IMR-90 (cell line): Measurements from ENCODE around the gene FMN1. TPM values are rescaled to one million over a fixed set of nuclear protein-coding genes. Genes with fewer than 3 reads are reported as not detected.
A peak's percentile ranks its signal among the peaks of the same experiment; 100 is the strongest.
"Not testable (repeated sequence)": the region's sequence is repeated elsewhere in the genome, so short reads cannot be mapped to it uniquely, and the experiment has no call there.

Experiments used
- ATAC-seq: fragments of 200-7000 bp; cut with Tn5 transposase; 2 replicates; pipeline ENCODE4 v1.9.1; 2020; ENCODE audit warnings: low read depth, mild to moderate bottlenecking, moderate library complexity
- BruUV-seq: library from RNA; stranded (reverse); fragments of 400-500 nt; replicated peaks from 2 replicates; lab custom pipeline; 2021; lab: Mats Ljungman, UMichigan
- CTCF ChIA-PET: fragments of 300-600 bp; formaldehyde crosslinking; extraction: SDS; loops from one replicate; lab custom pipeline; 2021; ENCODE audit warnings: antibody characterized with exemption; lab: Yijun Ruan, JAX
- POLR2A ChIA-PET: fragments of 300-600 bp; sonication (Branson Sonifier 250); formaldehyde crosslinking; loops from one replicate; lab custom pipeline; 2022; ENCODE audit warnings: antibody characterized with exemption; ENCODE audit not compliant: unreplicated experiment; lab: Charles Lee
- DNase-seq: peaks from one replicate; pipeline ENCODE4 v3.0.0; 2013
- H2AFZ ChIP-seq: replicated peaks from 2 replicates; pipeline ENCODE3; 2013; ENCODE audit warnings: low read length, mild to moderate bottlenecking; ENCODE audit not compliant: poor library complexity
- H2AK5ac ChIP-seq: 2 replicates; pipeline ENCODE4 v1.6.1; 2013; ENCODE audit warnings: low read depth, low read length, inconsistent platforms
- H2AK9ac ChIP-seq: replicated peaks from 2 replicates; pipeline ENCODE3; 2013; ENCODE audit warnings: mild to moderate bottlenecking, low read depth, low read length, moderate library complexity; ENCODE audit not compliant: poor library complexity
- H2BK120ac ChIP-seq: 2 replicates; pipeline ENCODE4 v1.6.1; 2013; ENCODE audit warnings: low read depth, low read length, inconsistent platforms
- H2BK15ac ChIP-seq: 3 replicates; pipeline ENCODE4 v1.6.1; 2013; ENCODE audit warnings: low read depth, low read length, inconsistent platforms
- H2BK20ac ChIP-seq: 2 replicates; pipeline ENCODE4 v1.6.1; 2013; ENCODE audit warnings: low read depth, mild to moderate bottlenecking, inconsistent platforms, low read length, moderate library complexity
- H2BK5ac ChIP-seq: 2 replicates; pipeline ENCODE4 v1.6.1; 2013; ENCODE audit warnings: mild to moderate bottlenecking, low read depth, low read length, inconsistent platforms; ENCODE audit not compliant: poor library complexity, severe bottlenecking
- H3K14ac ChIP-seq: replicated peaks from 2 replicates; pipeline ENCODE4 v1.6.1; 2013; ENCODE audit warnings: low read depth, low read length, inconsistent platforms
- H3K18ac ChIP-seq: 2 replicates; pipeline ENCODE4 v1.6.1; 2013; ENCODE audit warnings: low read depth, low read length, control low read depth
- H3K23ac ChIP-seq: 2 replicates; pipeline ENCODE4 v1.6.1; 2013; ENCODE audit warnings: low read depth, low read length, inconsistent platforms
- H3K27ac ChIP-seq: 2 replicates; pipeline ENCODE4 v1.5.1; 2013; ENCODE audit warnings: mild to moderate bottlenecking, control low read depth, low read length; ENCODE audit not compliant: insufficient read depth
- H3K27me3 ChIP-seq: 2 replicates; pipeline ENCODE4 v1.6.1; 2013; ENCODE audit warnings: low read length; ENCODE audit not compliant: control insufficient read depth, insufficient read depth
- H3K36me3 ChIP-seq: 2 replicates; pipeline ENCODE4 v1.6.1; 2013; ENCODE audit warnings: low read length, mixed read lengths; ENCODE audit not compliant: control insufficient read depth, insufficient read depth
- H3K4ac ChIP-seq: 2 replicates; pipeline ENCODE4 v1.6.1; 2013; ENCODE audit warnings: low read depth, low read length, inconsistent platforms
- H3K4me1 ChIP-seq: 2 replicates; pipeline ENCODE4 v1.6.1; 2013; ENCODE audit warnings: low read length, mixed read lengths; ENCODE audit not compliant: control insufficient read depth, insufficient read depth
- H3K4me2 ChIP-seq: 2 replicates; pipeline ENCODE4 v1.6.1; 2013; ENCODE audit warnings: low read depth, mild to moderate bottlenecking, control low read depth, low read length, moderate library complexity
- H3K4me3 ChIP-seq: 2 replicates; pipeline ENCODE4 v1.5.1; 2013; ENCODE audit warnings: low read depth, mild to moderate bottlenecking, control low read depth, low read length, moderate library complexity; ENCODE audit not compliant: insufficient read depth
- H3K56ac ChIP-seq: 2 replicates; pipeline ENCODE4 v1.6.1; 2013; ENCODE audit warnings: low read length, inconsistent platforms; ENCODE audit not compliant: insufficient read depth; ENCODE audit errors: extremely low read depth
- H3K79me1 ChIP-seq, 2 experiments: 2 replicates each; pipeline ENCODE4 v1.6.1; 2013; ENCODE audit warnings: low read length in 2 of 2, inconsistent platforms in 1 of 2, low read depth in 1 of 2
- H3K9ac ChIP-seq: 2 replicates; pipeline ENCODE4 v1.6.1; 2013; ENCODE audit warnings: low read depth, low read length, control low read depth
- H3K9me1 ChIP-seq: 2 replicates; pipeline ENCODE4 v1.6.1; 2013; ENCODE audit warnings: low read length, inconsistent platforms; ENCODE audit not compliant: insufficient read depth
- H3K9me3 ChIP-seq: 2 replicates; pipeline ENCODE4 v1.6.1; 2013; ENCODE audit warnings: low read length; ENCODE audit not compliant: control insufficient read depth, insufficient read depth
- H4K20me1 ChIP-seq: 2 replicates; pipeline ENCODE4 v1.6.1; 2013; ENCODE audit warnings: low read length, inconsistent platforms; ENCODE audit not compliant: insufficient read depth
- H4K5ac ChIP-seq: 2 replicates; pipeline ENCODE4 v1.6.1; 2013; ENCODE audit warnings: mild to moderate bottlenecking, low read depth, low read length, control low read depth
- H4K8ac ChIP-seq, 2 experiments: 2 replicates each; pipeline ENCODE4 v1.6.1; 2013; ENCODE audit warnings: low read depth in 2 of 2, low read length in 2 of 2, control low read depth in 1 of 2, inconsistent platforms in 1 of 2
- H4K91ac ChIP-seq: 2 replicates; pipeline ENCODE4 v1.6.1; 2013; ENCODE audit warnings: low read depth, low read length, inconsistent platforms; ENCODE audit not compliant: insufficient read depth
- WGBS, 2 experiments: methylation state at CpG; one replicate each; pipeline versions ENCODE4 v1.1.5 to v1.1.7; 2013; ENCODE audit warnings: missing lambda C conversion rate in 2 of 2; ENCODE audit not compliant: insufficient read length in 1 of 2; ENCODE audit errors: extremely low coverage in 2 of 2; 5-methylcytosine and 5-hydroxymethylcytosine counted together
- dilution Hi-C: fragments of 300-500 bp; cut with HindIII; formaldehyde crosslinking; loops from one replicate; pipeline ENCODE4 v1.14.3; 2018; ENCODE audit warnings: low sequenced_read_pairs; ENCODE audit not compliant: unreplicated experiment
- in situ Hi-C: fragments of 300-500 bp; cut with MboI; formaldehyde crosslinking; loops from 3 replicates; pipeline ENCODE4 v1.14.3; 2019; ENCODE audit warnings: low sequenced_read_pairs, inconsistent platforms, mixed read lengths
- intact Hi-C: fragments of 100-400 bp; cut with micrococcal nuclease; formaldehyde crosslinking; loops from 2 replicates; pipeline ENCODE4 v1.10.0; 2022
- polyA plus RNA-seq, 3 experiments: library from polyadenylated mRNA; depleted of rRNA; stranded (reverse); fragments of >200 nt; gene quantifications; 2 replicates each; pipeline ENCODE4 v1.2.3, GENCODE V29; 2012; ENCODE audit warnings: low replicate concordance in 1 of 3
- total RNA-seq: library from RNA; depleted of rRNA; stranded (reverse); fragments of >200 nt; gene quantifications from 2 replicates; pipeline ENCODE4 v1.2.3, GENCODE V29; 2012

The FMN1 gene
- total and polyA plus RNA-seq, 2 of the 4 experiments (the other 2 are of a cell fraction), result 7.3 to 17.6 TPM

DNA sequence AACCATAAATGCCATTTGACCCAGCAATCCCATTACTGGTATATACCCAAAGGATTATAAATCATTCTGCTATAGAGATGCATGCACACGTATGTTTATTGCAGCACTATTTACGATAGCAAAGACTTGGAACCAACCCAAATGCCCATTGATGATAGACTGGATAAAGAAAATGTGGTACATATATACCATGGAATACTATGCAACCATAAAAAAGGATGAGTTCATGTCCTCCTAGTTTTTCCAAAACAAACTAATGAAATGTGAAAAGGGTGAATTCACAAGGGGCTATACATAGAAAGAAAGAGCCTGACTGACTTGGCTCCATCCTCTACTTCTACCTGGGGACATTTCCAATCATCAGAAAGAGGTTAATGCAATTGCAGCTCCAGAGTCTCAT, 347.8 kb downstream of the FMN1 start:
- Histone ChIP-seq H3K79me1 (peaks cover 24 to 47% of the 10 kb centered on the region in 2 experiments), H2BK5ac (peak overlapping the region; percentile 92), H4K91ac (peak overlapping the region; percentile 68), H2BK20ac (peak overlapping the region; percentile 72), H2AK5ac (peak overlapping the region; percentile 45; the same call in 1 of the 2 replicates), H3K18ac (peak overlapping the region; percentile 91; the same call in 1 of the 2 replicates), H3K4ac (peak overlapping the region; percentile 64; the same call in 1 of the 2 replicates), H4K8ac (peak overlapping the region in 1 of 2 experiments; percentile 68; a peak in 2 of 4 replicates), H2BK120ac (peak overlapping the region; percentile 78), H4K5ac (peak overlapping the region; percentile 94; the same call in 1 of the 2 replicates), H2BK15ac (peak overlapping the region; percentile 80; the same call in 1 of the 3 replicates)
- CTCF ChIA-PET, H3K4me3 ChIP-seq, H3K9me1 ChIP-seq, H2AK9ac ChIP-seq, H3K36me3 ChIP-seq, H3K9ac ChIP-seq, H3K56ac ChIP-seq, H2AFZ ChIP-seq, intact Hi-C loops, H3K4me1 ChIP-seq, BruUV-seq, H3K23ac ChIP-seq, H3K4me2 ChIP-seq, H3K27ac ChIP-seq, dilution Hi-C loops, ATAC-seq, POLR2A ChIA-PET, H4K20me1 ChIP-seq, DNase-seq, H3K14ac ChIP-seq, H3K27me3 ChIP-seq, H3K9me3 ChIP-seq: not testable (repeated sequence)
- no CpG with 5 or more reads among the region's 2 CpGs for WGBS, 2 experiments
- in situ Hi-C loops, result loop anchor here (10.0 kb wide), 1 partner anchor 268 kb away; no protein-coding TSS in a partner anchor
